ENCODE data around the gene KIF1A.
A peak's percentile ranks its signal among the peaks of the same experiment; 100 is the strongest.

- TF ChIP-seq RAD21 (IDR thresholded peaks at IDR 0.05; ENCODE audit: low read depth) (0 out of 2 replicates have a peak, but pooled peaks have one; percentile 2), USF1 (IDR thresholded peaks at IDR 0.05) (no peak), EGR1 (IDR thresholded peaks at IDR 0.05) (no peak), TCF12 (IDR thresholded peaks at IDR 0.05; ENCODE audit: low read depth) (no peak), ZBTB7A (IDR thresholded peaks at IDR 0.05; ENCODE audit: low read depth) (no peak), YY1 (IDR thresholded peaks at IDR 0.05; ENCODE audit: low read depth) (no peak), TAF1 (IDR thresholded peaks at IDR 0.05; ENCODE audit: low read depth) (no peak), CEBPB (IDR thresholded peaks at IDR 0.05) (no peak), EP300 (IDR thresholded peaks at IDR 0.05; ENCODE audit: borderline replicate concordance) (no peak), MAX (IDR thresholded peaks at IDR 0.05) (no peak), REST (IDR thresholded peaks at IDR 0.05; ENCODE audit: low read depth) (no peak), CREB1 (IDR thresholded peaks at IDR 0.05; ENCODE audit: low read depth) (no peak), TEAD4 (IDR thresholded peaks at IDR 0.05) (no peak)
Measured at GRCh38 chr2:240810199-240810598, 9.8 kb downstream of the KIF1A start.

Measured in Ishikawa (cell line).